ENCODE measurements around the gene LMCD1. TPM values are rescaled to one million over a fixed set of nuclear protein-coding genes. Genes with fewer than 3 reads are reported as not detected.

LMCD1 gene
- total RNA-seq, 2 donors from 2014 or later = 5.8 to 7.1 TPM

DNA sequence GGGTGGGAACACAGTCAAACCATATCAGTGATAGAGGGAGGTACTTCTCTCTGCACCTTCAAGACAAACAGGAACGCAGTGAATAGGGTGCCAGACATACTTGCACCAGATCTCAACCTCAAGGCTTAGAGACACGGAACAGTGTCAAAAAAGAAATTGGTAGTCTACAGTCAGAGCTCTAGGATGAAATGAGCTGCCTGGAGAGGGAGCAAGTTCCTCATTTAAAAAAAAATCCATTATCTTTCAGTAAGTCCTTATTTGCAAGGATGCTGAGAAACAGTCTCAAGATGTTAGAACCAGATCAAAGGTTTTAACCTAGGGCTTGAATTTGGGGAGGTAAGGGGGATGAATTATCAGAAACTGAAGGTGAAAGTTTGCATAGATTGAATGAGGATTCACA, 20.2 kb upstream of the LMCD1 start:
- intact Hi-C loops (cut with DNase I, micrococcal nuclease) = no loop called here
- no peak for DNase-seq
- ATAC-seq = no peak

DNA sequence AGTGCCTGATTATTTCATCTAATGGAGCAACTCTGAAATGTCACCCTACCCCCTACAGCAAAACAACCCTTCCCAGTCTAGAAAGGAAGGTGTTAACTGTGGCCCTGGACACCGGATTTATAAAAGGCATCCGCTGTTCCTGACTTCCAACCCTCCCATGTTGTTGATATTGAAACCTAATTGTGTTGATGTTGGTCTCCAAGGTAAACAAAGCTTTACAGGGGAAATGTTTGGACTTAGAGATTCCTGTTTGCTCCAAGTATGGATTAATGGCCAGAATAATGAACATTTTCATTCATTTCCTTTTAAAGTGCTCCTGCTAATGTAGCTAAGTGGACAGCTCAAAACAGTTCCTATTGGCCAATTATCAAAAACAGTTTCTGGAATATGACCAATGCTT, 19.4 kb upstream of the LMCD1 start:
- no peak for ATAC-seq
- no peak for DNase-seq
- intact Hi-C loops (cut with DNase I, micrococcal nuclease) = no loop called here

DNA sequence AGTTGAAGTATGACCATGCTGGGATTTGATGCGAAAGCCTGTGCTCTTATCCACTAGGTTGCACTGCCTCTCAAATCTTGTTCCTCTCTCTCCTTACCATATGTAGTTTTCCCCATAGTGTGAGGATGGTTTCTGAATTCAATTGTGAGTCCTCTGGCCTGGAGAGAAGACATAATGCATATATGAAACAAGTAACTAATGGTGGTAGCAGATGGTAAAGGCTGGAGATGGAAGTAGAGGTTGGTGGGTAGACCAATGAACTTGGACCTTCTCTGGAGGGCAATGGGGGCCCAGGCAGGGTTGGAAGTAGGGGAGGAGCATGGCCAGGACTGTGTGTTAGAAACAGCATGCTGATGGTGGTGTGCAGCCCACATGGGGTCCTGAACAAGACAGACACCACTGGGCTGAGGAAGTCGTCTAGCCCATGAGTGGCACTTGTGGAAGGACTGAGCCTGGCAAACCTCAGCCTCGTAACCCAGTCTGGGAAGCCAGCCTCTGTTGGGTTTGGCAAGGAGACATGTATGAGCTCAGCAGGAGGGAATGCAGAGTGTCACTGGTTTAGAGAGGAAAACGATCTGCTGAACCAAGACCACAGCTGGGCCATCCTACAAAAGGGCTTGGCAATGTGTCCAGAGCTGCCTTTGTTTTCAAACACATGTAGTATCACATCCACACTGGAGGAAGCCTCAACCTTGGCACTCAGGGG, 18.5 kb upstream of the LMCD1 start:
- DNase-seq (peak; percentile 30 to 31), ATAC-seq (peak; percentile 32)
- intact Hi-C loops (cut with DNase I, micrococcal nuclease) = no loop called here

DNA sequence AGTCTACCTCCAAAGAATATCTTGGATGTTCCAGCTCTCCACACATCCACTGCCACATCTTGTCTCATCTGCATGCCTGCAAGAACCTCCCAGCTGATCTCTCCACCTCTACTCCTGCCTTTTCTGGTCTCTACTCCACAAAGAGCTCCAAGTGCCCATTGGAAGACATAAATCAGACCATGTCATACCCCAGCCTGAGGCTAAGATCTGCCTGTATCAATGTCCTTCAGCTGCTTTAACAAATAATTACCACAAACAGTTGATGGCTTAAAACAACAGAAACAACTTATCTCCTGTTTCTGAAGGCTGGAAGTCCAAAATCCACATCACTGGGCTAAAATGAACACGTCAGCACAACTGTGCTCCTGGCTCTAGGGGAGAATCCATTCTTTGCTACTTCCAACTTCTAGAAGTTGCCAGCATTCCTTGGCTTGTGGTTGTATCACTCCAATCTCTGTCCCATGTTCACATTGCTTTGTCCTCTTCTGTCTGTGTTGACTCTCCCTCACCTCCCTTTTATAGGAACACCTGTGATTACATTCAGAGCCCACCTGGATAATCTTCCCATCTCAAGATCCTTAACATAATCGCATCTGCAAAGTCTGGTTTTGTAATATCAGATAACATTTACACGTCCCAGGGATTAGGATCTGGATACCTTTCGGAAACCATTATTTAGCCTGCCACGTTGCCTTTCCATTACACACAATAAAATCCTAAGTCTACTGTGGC, 17.0 kb upstream of the LMCD1 start:
- intact Hi-C loops (cut with DNase I, micrococcal nuclease) = no loop called here
- ATAC-seq (no peak), DNase-seq (no peak)

DNA sequence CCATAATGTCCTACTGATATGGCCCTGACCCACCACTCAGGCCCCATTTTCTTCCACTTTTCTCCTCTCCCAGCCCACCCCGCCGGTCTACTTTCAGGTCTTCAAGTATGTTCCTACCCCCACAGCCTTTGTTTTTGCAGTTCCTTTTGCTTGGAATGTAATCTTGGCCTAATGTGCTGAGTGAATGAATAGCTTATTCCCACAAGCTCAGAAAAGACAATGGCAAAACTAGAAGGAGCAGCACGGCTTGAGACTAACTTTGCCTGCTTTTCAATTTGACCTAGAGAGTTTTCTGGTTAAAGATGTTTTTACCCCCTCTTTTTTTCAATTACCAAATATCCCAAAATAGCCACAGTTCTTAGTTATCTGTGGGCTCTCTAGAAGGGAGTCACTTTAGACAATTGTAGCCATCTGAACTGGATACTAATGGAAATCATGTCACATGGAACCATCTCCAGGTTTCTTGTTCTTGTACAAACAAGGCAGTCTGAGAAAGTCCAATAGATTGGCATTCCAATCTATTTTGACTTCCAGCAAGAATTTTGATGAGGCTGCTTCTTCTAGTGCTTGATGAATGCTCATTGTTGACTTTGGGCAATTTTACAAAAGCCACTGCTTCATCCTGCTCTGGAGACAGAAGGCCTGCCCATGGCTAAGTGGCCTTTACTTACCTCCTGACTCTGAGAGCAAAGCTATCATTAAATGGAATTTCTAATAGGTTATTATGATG, 16.3 kb upstream of the LMCD1 start:
- no peak for DNase-seq
- no peak for ATAC-seq
- intact Hi-C loops (cut with DNase I, micrococcal nuclease) = no loop called here

DNA sequence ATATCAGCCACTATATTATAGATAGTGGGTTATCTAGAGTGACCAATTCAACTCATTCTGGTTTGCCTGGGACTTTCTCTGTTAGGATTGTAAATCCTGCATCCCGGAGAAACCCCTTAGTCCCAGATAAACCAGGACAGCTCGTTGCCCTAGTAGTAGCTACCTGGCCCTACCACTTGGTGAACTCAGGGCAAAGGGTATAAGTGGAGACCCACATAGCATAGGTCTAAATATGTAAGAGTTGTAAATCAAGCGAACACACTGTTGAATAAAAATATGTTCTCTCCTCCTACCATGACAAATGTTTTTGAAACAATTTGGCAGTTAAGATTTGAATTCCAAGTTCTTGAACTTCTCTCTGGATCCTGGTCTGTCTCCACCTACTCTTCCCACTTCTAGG, 15.7 kb upstream of the LMCD1 start:
- DNase-seq (no peak), ATAC-seq (no peak)
- intact Hi-C loops (cut with DNase I, micrococcal nuclease) = no loop called here

DNA sequence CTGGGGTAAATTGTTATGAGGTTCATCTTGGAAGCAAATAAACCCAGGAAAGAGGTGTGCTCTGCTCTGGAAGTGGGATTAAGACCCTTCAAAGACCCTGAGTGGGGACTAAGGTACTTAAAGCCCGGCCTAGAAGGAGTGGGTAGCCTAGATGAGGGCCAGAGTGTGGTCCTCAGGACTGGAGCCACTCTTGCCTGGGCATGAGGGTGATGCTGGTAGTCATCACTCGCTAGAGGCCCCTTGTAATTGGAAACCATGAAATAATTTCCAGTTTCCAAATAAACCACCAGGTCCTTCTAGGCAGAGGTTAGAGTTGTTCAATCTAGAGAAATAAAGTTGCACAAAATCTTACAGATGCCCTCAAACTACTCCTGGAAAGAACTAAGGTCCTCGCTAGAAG, 15.2 kb upstream of the LMCD1 start:
- DNase-seq (no peak), ATAC-seq (no peak)
- intact Hi-C loops (cut with DNase I, micrococcal nuclease) = no loop called here

DNA sequence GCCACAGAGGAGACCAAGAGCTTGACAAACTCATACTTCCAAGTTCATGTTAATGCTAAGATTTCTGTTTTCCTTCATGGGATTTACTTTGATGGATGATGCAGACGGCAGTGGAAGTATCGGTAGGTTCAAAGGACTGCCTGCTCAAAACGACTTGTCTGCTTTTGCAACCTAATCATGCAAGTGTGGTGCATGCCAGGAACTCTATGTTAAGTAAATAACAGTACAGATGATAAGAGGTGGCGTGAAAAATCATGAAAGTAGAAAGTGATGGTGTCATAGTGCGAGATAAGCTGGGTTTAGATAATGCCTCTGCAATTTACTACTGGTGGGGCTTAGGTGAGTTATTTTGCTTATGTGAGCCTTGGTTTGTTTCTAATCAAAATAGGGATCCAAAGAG, 14.7 kb upstream of the LMCD1 start:
- DNase-seq (no peak), ATAC-seq (peak; percentile 80)
- intact Hi-C loops (cut with DNase I, micrococcal nuclease) = no loop called here

DNA sequence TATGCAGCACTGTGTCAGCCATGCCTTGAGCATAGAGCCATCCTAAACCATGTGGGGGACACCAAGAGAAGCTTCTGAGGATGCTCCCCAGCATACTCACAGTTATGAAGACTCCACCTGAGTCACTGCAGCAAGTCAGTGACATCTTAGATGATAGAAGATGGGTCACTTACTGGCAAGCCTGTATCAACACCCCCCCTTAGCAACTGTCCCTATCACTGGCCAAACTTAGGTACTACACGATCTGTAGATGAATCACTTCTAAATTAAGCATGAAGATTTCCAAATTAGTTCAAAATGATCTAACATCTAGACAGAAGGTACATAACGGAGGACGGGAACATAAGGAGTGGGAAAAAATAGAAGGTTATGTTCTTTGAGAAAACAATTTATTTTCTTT, 13.2 kb upstream of the LMCD1 start:
- DNase-seq = no peak
- intact Hi-C loops (cut with DNase I, micrococcal nuclease) = no loop called here
- ATAC-seq = no peak

DNA sequence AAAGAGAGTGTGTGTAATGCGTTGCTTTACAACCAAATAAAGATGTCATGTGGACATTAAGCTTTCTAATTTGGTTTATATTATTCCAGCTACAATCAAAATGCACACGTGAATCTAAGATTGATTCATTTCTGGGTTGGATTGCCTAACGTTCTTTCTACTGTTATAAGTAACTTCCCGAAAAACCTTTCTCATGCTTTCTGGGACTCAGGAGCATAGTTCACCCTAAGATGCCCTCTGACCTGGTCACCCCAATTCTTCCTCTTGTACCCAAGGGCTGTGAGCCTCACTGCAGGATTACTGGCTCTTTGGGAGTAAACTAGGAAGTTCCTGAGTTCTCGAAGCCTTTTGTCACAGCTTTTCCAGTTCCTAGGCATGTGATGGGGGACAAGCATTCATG, 12.7 kb upstream of the LMCD1 start:
- intact Hi-C loops (cut with DNase I, micrococcal nuclease) = no loop called here
- ATAC-seq (no peak), DNase-seq (no peak)

DNA sequence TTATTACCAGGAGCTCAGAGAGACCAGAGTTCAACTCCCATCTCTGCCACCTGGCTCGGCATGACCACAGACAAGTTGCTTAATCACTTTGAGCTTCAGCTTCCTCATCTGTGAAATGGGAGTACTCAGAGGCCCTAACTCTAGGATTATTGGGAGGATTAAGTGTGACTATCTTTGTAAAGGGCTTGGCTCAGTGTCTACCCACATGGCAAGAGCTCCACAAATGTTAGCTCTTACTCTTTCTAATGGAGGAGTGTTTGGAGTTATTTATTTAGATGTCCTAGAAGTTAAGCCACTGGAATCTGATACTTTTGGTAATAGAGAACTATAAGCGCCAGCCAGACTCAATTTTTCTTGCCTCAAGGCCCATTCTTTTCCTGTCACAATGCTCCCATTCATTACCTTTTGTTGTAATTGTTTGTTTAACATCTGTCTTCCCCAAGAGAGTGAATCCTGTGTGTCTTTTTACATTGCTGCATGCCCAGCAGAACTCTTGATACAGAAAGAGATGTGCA, 12.3 kb upstream of the LMCD1 start:
- DNase-seq = no peak
- intact Hi-C loops (cut with DNase I, micrococcal nuclease) = no loop called here
- no peak for ATAC-seq

DNA sequence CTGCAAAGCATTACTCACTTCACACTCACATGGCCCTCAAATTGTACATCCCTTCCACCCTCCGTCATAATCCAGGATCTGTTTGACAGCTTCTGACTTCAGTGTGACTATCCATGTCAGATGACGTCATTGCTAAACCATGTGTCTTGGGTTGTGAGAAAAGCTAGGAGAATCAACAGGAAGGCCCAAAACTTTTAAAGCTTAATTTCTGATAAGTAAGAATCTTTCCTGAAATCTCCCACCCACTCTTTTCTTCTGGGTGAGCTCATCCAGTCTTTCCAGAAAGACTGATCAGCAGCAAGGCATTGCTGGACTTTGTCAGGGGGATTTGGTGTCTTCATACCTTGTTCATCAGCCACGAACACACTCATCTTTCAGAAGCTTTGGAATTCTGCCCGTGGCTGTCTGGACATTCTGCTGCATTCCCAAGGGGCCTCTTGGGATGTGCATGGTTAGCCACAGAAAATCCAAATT, 11.5 kb upstream of the LMCD1 start:
- DNase-seq (no peak), ATAC-seq (no peak)
- intact Hi-C loops (cut with DNase I, micrococcal nuclease) = no loop called here

DNA sequence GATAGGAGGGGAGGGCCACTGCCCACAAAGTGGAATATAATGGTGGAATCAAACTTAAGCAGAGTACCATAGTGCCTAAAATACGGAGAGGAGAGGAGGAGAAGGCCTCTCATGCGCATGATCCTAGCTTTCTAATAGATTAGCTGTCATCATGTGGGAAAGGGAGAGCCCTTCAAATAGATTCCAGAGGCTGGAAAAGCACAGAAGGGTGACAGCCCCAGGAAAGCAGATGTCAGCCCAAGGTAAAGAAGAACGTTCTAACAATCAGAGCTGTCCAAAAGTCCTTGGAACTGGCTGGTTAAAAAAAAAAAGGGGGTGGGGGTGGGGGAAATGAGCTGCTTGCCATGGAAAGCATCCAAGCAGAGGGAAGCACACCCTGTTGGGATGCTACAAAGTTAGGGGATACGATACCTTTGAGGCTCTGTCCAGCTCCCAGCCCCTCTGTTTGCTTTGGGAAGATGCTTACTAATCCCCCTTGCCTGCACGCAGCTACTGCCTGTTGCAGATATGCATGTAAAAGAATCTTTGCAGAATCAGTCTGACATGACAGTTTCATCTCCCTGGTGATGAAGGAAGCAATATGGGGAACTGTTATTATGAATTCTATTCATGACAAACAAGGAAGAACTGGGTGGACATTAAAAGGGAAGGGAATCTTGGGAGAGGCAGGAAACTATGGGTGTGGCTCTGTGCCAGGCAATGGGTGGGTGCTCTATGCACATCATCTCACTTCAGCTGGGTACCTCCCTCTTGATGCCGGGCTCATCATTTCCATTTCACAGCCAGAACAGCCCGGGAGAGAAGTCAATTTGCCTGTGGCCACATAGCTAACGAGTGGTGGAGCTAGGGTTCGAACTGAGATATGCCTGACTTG, 10.1 kb upstream of the LMCD1 start:
- ATAC-seq (peak; percentile 80), DNase-seq (peak; percentile 48 to 51)
- intact Hi-C loops (cut with DNase I, micrococcal nuclease) = no loop called here

DNA sequence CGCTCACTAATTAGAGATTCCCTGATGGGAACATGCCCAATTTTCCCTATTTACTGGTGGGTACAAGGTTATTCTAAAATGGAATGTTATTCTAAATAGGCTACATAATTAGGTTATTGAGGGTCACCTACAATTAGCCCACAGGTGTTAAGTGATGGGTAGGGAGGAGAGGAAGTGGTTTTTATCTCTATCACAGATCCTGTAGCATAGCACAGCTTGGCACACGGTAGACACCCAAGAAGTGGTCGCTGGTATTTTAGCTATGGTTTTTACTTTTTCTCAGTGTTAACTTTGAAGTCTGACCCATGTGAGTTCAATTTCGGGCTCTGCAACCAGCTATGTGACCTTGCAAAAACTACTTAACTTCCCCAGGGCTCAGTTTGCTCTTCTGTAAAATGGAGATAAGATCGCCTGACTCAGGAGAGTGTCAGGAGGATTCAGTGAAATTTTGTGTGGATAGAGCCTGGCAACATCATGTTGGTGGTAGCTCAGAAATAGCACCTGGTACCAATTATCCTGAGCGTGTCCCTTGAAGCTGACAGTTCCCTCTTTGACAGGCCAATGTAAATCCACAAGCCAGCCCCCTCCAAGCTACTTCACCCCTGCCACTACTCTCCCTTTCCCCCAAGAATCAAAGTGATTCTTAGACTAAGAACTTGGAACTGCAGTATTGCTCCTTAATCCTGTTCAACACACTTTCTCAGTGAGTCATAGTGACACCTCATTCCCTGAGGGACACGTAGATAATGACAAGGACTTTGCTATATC, 8.7 kb upstream of the LMCD1 start:
- no peak for DNase-seq
- intact Hi-C loops (cut with DNase I, micrococcal nuclease) = no loop called here
- no peak for ATAC-seq

DNA sequence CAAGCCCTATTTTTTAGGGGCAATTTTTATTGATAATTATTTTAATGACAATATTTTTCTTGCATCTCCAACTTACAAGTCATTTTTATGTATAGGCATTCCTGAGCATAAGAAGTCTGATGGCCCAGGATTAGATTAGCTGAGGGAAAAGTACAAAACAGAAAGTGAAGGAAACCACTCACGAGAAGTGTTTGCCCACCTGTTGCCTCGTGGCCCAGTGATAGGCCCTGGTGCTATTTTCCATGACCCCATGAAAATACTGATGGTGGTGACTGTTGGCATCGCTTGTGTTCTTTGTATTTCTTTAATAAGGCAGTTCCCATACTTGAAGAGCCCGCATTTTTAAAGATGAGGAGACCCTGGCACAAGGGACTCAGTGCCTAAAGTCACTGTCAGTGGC, 7.9 kb upstream of the LMCD1 start:
- ATAC-seq = no peak
- DNase-seq = no peak
- intact Hi-C loops (cut with DNase I, micrococcal nuclease) = no loop called here

DNA sequence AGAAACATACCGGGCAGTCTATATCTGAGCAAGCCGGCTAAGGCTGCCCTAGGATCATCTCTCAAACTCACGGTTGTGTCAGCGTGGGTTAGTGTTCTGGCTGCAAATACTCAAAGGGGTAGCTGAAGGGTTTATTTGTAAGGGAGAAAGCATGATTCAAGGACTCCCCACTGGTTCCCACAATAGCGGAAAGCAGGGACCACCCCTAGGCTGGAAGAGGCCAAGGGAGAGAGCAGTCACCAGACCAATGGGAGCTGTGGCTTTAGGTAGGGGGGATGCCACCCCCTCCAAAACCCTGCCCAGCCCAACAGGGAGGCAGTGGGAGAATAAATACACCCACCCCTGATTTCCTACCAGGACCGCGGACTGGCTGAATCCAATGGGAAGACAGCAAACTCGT, 7.3 kb upstream of the LMCD1 start:
- DNase-seq (no peak), ATAC-seq (no peak)
- intact Hi-C loops (cut with DNase I, micrococcal nuclease) = no loop called here

DNA sequence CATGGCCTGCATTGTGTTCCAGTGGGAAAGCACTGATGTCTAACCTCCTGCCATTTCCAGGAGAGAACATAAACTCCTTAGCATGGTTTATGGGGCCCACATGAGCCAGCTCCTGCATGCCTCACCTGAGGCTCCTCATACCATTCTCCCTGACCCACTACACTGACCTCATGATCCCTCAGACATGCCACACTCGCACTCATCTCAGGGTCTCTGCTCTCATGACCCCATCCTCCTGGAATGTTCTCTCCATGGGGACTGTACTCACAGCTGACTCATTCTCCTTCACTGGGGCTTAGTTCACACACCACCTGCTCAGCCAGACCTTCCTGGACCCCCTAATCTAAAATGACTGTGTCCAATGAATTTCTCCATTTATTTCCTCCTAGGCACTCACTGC, 4.0 kb upstream of the LMCD1 start:
- DNase-seq = no peak
- no peak for ATAC-seq
- intact Hi-C loops (cut with DNase I, micrococcal nuclease) = no loop called here

DNA sequence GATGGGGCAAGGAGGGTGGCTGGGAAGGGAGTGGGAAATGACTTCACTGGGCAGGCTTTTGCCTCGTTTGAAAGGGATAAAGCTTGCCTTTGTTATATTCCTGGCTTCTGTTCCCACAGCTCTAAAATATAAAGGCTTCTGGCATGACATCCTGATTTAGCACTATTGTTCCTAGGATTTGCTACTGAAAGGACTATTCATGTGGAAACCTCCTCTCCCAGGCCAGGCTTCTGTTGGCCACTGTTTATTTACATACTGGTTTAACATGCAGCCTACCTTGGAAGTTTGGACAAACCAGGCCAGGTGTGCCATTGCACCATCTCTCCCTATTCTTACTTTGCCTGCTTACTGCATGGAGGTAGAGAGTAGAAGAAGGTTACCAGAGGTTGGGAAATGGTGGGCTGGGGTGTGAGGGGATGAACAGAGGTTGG, 2.4 kb upstream of the LMCD1 start:
- intact Hi-C loops (cut with DNase I, micrococcal nuclease) = no loop called here
- DNase-seq (no peak), ATAC-seq (no peak)
